Thyroid gland (tissue), 4 donors: ENCODE results near the gene ALDH1L1. TPM values are rescaled to one million over a fixed set of nuclear protein-coding genes. Genes with fewer than 3 reads are reported as not detected.

Source experiments
- DNase-seq, 2 donors: peaks; one replicate each; pipeline ENCODE4 v3.0.0-alpha.2; 2019
- H3K27ac ChIP-seq, 3 donors: fragments of 200-600 bp; sonication (generic); 1 replicate in 2 of 3; 2 replicates in 1 of 3; pipeline ENCODE4 v1.5.1; 2016 to 2019; ENCODE audit warnings: mild to moderate bottlenecking in 1 of 3, moderate library complexity in 1 of 3
- H3K27me3 ChIP-seq: fragments of 200-600 bp; sonication (generic); one replicate; pipeline ENCODE4 v1.5.1; 2019
- H3K36me3 ChIP-seq, 2 donors: fragments of 200-600 bp; sonication (generic); one replicate each; pipeline ENCODE4 v1.5.1; 2016 to 2019
- H3K4me1 ChIP-seq, 2 donors: fragments of 200-600 bp; sonication (generic); one replicate each; pipeline ENCODE4 v1.5.1; 2017 to 2019
- H3K4me3 ChIP-seq, 3 donors: fragments of 200-600 bp; sonication (generic); replicated peaks in 1 of 3; 1 replicate in 2 of 3; 2 replicates in 1 of 3; pipeline ENCODE4 v1.5.1; 2016; ENCODE audit warnings: mild to moderate bottlenecking in 1 of 3
- H3K9me3 ChIP-seq: fragments of 200-600 bp; sonication (generic); one replicate; pipeline ENCODE4 v1.5.1; 2017
- POLR2A ChIP-seq, 2 donors: fragments of 450-650 bp; IDR thresholded peaks; one replicate each; pipeline ENCODE4 v1.6.1; 2017; ENCODE audit warnings: antibody characterized with exemption in 2 of 2, mild to moderate bottlenecking in 2 of 2, moderate library complexity in 1 of 2
- WGBS, 2 donors: methylation state at CpG; one replicate each; pipeline ENCODE4 v1.1.5; 2017; 5-methylcytosine and 5-hydroxymethylcytosine counted together
- intact Hi-C: fragments of 100-400 bp; cut with DNase I; formaldehyde crosslinking; loops from one replicate; pipeline ENCODE4 v1.15.1; 2023
- small RNA-seq: library from RNA; depleted of rRNA; stranded (forward); fragments of <200 nt; gene quantifications from one replicate; pipeline ENCODE3, GENCODE V24; 2016
- total RNA-seq, 4 donors: library from RNA; depleted of rRNA; stranded (reverse); fragments of >200 nt; gene quantifications; one replicate each; pipeline ENCODE4 v1.2.3, GENCODE V29; 2016
- TF ChIP-seq, protein P1 (sequence below), 6 experiments: fragments of 200-600 bp in 3 of 6; fragments of 450-650 bp in 3 of 6; sonication (generic) in 3 of 6; IDR thresholded peaks; one replicate each; pipeline ENCODE4 v1.5.1; 2016 to 2019; ENCODE audit warnings: antibody characterized with exemption in 6 of 6, mild to moderate bottlenecking in 2 of 6, inconsistent platforms in 1 of 6, moderate library complexity in 1 of 6

The ALDH1L1 gene
- total RNA-seq, 4 donors from 2014 or later, result 2.1 to 12.1 (median 6.1) TPM

GRCh38 chr3:126053949-126054569, 126.3 kb downstream of the ALDH1L1 start:
- no peak overlapping the region for H3K27ac ChIP-seq
- no peaks in the 10 kb centered on the region for H3K27me3 ChIP-seq
- intact Hi-C loops, result no loop called here
- H3K36me3 ChIP-seq, result no peaks in the 10 kb centered on the region
- DNase-seq, result no peak
- no peak overlapping the region for H3K4me3 ChIP-seq
- WGBS, 2 donors, result 96 to 99% methylated on average over 5 to 6 of the region's 6 CpGs
- no peaks in the 10 kb centered on the region for H3K4me1 ChIP-seq
- H3K9me3 ChIP-seq, result no peaks in the 10 kb centered on the region
- no peak for TF ChIP-seq POLR2A (IDR thresholded peaks at IDR 0.05)
- TF ChIP-seq, protein P1, sequence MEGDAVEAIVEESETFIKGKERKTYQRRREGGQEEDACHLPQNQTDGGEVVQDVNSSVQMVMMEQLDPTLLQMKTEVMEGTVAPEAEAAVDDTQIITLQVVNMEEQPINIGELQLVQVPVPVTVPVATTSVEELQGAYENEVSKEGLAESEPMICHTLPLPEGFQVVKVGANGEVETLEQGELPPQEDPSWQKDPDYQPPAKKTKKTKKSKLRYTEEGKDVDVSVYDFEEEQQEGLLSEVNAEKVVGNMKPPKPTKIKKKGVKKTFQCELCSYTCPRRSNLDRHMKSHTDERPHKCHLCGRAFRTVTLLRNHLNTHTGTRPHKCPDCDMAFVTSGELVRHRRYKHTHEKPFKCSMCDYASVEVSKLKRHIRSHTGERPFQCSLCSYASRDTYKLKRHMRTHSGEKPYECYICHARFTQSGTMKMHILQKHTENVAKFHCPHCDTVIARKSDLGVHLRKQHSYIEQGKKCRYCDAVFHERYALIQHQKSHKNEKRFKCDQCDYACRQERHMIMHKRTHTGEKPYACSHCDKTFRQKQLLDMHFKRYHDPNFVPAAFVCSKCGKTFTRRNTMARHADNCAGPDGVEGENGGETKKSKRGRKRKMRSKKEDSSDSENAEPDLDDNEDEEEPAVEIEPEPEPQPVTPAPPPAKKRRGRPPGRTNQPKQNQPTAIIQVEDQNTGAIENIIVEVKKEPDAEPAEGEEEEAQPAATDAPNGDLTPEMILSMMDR (IDR thresholded peaks at IDR 0.05), result no peak

Small RNAs within 50 kb of the gene (small RNA-seq; reads per million reads assigned to genes)
- gene RNU1-30P, result not detected

Other genes with a start within 250 kb of the ALDH1L1 start
- 1 to 10 TPM in 2 of 4 donors, under 1 TPM in 2; 0.54 to 2.4 (median 1.5) TPM for gene ROPN1B, start 211.4 kb downstream of the ALDH1L1 start, total RNA-seq
- gene SLC41A3, start 96.5 kb downstream of the ALDH1L1 start, total RNA-seq, result 10 to 100 TPM; 56.1 to 72.2 (median 59.7) TPM
- 10 to 100 TPM; 20.6 to 49.2 (median 27.5) TPM for gene KLF15, start 176.8 kb upstream of the ALDH1L1 start, total RNA-seq
- gene CFAP100, start 214.3 kb upstream of the ALDH1L1 start, total RNA-seq, result not detected